HepG2 (cell line): ENCODE measurements around the gene METTL13. TPM values are rescaled to one million over a fixed set of nuclear protein-coding genes. Genes with fewer than 3 reads are reported as not detected.
A peak's percentile ranks its signal among the peaks of the same experiment; 100 is the strongest.

ENCODE experiments used
- ATAC-seq: fragments of 200-7000 bp; cut with Tn5 transposase; 3 replicates; pipeline ENCODE4 v1.9.1; 2020; ENCODE audit warnings: mild to moderate bottlenecking, moderate library complexity
- BruUV-seq: library from RNA; stranded (reverse); fragments of 400-500 nt; replicated peaks from 2 replicates; lab custom pipeline; 2021; lab: Mats Ljungman, UMichigan
- CTCF ChIA-PET: fragments of 300-600 bp; formaldehyde crosslinking; extraction: SDS; loops from one replicate; lab custom pipeline; 2021; ENCODE audit warnings: low total read pairs, inconsistent platforms, low intra/inter-chr PET ratio; lab: Yijun Ruan, JAX
- POLR2A ChIA-PET: fragments of 350-600 bp; sonication (Branson Sonifier 250); formaldehyde crosslinking; loops from one replicate; lab custom pipeline; 2020; ENCODE audit warnings: antibody characterized with exemption, inconsistent platforms; lab: Yijun Ruan, JAX
- DNase-seq: peaks from one replicate; pipeline ENCODE4 v3.0.0-alpha.2; 2015; ENCODE audit warnings: low spot score
- FAIRE-seq: peaks from 3 replicates; lab custom pipeline; 2011; peaks lifted over from hg19 to GRCh38; lab: Jason Lieb, UNC
- H2AFZ ChIP-seq: one replicate; pipeline ENCODE4 v1.6.1; 2011; ENCODE audit warnings: low read length, inconsistent platforms
- H3K27ac ChIP-seq: fragments of 300-600 bp; 3 replicates; pipeline ENCODE4 v1.8.0; 2011; ENCODE audit warnings: mixed run types, mild to moderate bottlenecking, mixed read lengths, low read length, inconsistent platforms; ENCODE audit not compliant: insufficient read depth; ENCODE audit errors: extremely low read length
- H3K27me3 ChIP-seq, 2 experiments: fragments of 200-600 bp in 1 of 2; 2 replicates in 1 of 2; 3 replicates in 1 of 2; pipeline versions ENCODE4 v1.6.0 to v1.8.0; 2011; ENCODE audit warnings: low read length in 2 of 2, mild to moderate bottlenecking in 2 of 2, moderate library complexity in 2 of 2, inconsistent platforms in 1 of 2; ENCODE audit not compliant: insufficient read depth in 2 of 2, control insufficient read depth in 1 of 2
- H3K36me3 ChIP-seq, 2 experiments: fragments of 200-600 bp in 1 of 2; replicated peaks in 1 of 2; 2 replicates in 1 of 2; 3 replicates in 1 of 2; pipeline versions ENCODE4 v1.5.1 to v1.8.0; 2011; ENCODE audit warnings: low read length in 2 of 2, inconsistent platforms in 1 of 2; ENCODE audit not compliant: insufficient read depth in 2 of 2, control insufficient read depth in 1 of 2
- H3K4me1 ChIP-seq: 2 replicates; pipeline ENCODE4 v1.5.1; 2012; ENCODE audit warnings: low read length, inconsistent platforms; ENCODE audit not compliant: insufficient read depth
- H3K4me2 ChIP-seq: 2 replicates; pipeline ENCODE4 v1.6.0; 2011; ENCODE audit warnings: low read depth, low read length, inconsistent platforms
- H3K4me3 ChIP-seq, 3 experiments: fragments of 200-600 bp in 1 of 3; sonication (generic), shearing (Covaris generic) in 1 of 3; replicated peaks in 1 of 3; 2 replicates each; pipeline ENCODE4 v1.5.1; 2011 to 2016; ENCODE audit warnings: low read length in 3 of 3, inconsistent platforms in 2 of 3, low read depth in 2 of 3, mild to moderate bottlenecking in 2 of 3, control low read depth in 1 of 3, mixed read lengths in 1 of 3; ENCODE audit not compliant: insufficient read depth in 1 of 3
- H3K79me2 ChIP-seq: one replicate; pipeline ENCODE4 v1.6.1; 2011; ENCODE audit warnings: low read length, inconsistent platforms; ENCODE audit not compliant: insufficient read depth
- H3K9ac ChIP-seq: 2 replicates; pipeline ENCODE4 v1.6.0; 2011; ENCODE audit warnings: mild to moderate bottlenecking, low read depth, low read length, inconsistent platforms; ENCODE audit not compliant: insufficient read depth
- H3K9me3 ChIP-seq: 2 replicates; pipeline ENCODE4 v1.5.1; 2012; ENCODE audit warnings: mild to moderate bottlenecking, low read length
- H4K20me1 ChIP-seq: 2 replicates; pipeline ENCODE4 v1.6.0; 2011; ENCODE audit warnings: inconsistent platforms, mild to moderate bottlenecking, low read length, moderate library complexity; ENCODE audit not compliant: insufficient read depth
- CAMTA2 ChIP-seq: sonication (generic); formaldehyde crosslinking; IDR thresholded peaks from 2 replicates; pipeline ENCODE4 v1.4.0; 2020; ENCODE audit warnings: mild to moderate bottlenecking, missing genetic modification reagents, borderline replicate concordance
- CBX1 ChIP-seq: IDR thresholded peaks from one replicate; pipeline ENCODE4 v1.6.1; 2016; ENCODE audit warnings: antibody characterized with exemption, low read depth
- CENPX ChIP-seq: sonication (generic); formaldehyde crosslinking; IDR thresholded peaks from 2 replicates; pipeline ENCODE4 v1.9.0; 2021; ENCODE audit warnings: mild to moderate bottlenecking, missing genetic modification reagents, moderate library complexity
- CREBL2 ChIP-seq: sonication (generic); formaldehyde crosslinking; IDR thresholded peaks from 2 replicates; pipeline ENCODE4 v1.8.1; 2023; ENCODE audit warnings: missing genetic modification reagents, mild to moderate bottlenecking, borderline replicate concordance
- ONECUT2 ChIP-seq: sonication (generic); formaldehyde crosslinking; IDR thresholded peaks from 2 replicates; pipeline ENCODE4 v1.4.0; 2020; ENCODE audit warnings: missing genetic modification reagents
- SALL2 ChIP-seq: sonication (generic); formaldehyde crosslinking; IDR thresholded peaks from 2 replicates; pipeline ENCODE4 v1.8.1; 2023; ENCODE audit warnings: mild to moderate bottlenecking, missing genetic modification reagents, inconsistent platforms
- SNAI1 ChIP-seq: sonication (generic); formaldehyde crosslinking; IDR thresholded peaks from 2 replicates; pipeline ENCODE4 v1.5.0; 2020; ENCODE audit warnings: mild to moderate bottlenecking, missing genetic modification reagents, borderline replicate concordance
- ZHX1 ChIP-seq: sonication (generic); formaldehyde crosslinking; IDR thresholded peaks from 2 replicates; pipeline ENCODE4 v1.8.1; 2022; ENCODE audit warnings: low read depth, mild to moderate bottlenecking, missing genetic modification reagents
- ZNF10 ChIP-seq: sonication (generic); formaldehyde crosslinking; IDR thresholded peaks from 2 replicates; pipeline ENCODE4 v1.4.0; 2020; ENCODE audit warnings: mild to moderate bottlenecking, low read depth, missing genetic modification reagents, borderline replicate concordance
- ZNF780A ChIP-seq: sonication (generic); formaldehyde crosslinking; IDR thresholded peaks from 2 replicates; pipeline ENCODE4 v1.8.0; 2022; ENCODE audit warnings: mild to moderate bottlenecking, missing genetic modification reagents, moderate library complexity
- ZNF800 ChIP-seq: sonication (generic); formaldehyde crosslinking; IDR thresholded peaks from 2 replicates; pipeline ENCODE4 v1.4.0; 2020; ENCODE audit warnings: missing genetic modification reagents
- WGBS: methylation state at CpG from one replicate; pipeline ENCODE4 v1.1.6; 2017; ENCODE audit warnings: low lambda C conversion rate; 5-methylcytosine and 5-hydroxymethylcytosine counted together
- in situ Hi-C: cut with HindIII; loops from 2 replicates; pipeline ENCODE4 v1.10.0; 2017; ENCODE audit warnings: low pct_unique_long_range_greater_than_20kb; ENCODE audit not compliant: extremely low pct_ligation_motif_present
- intact Hi-C: fragments of 100-400 bp; cut with micrococcal nuclease; formaldehyde crosslinking; loops from one replicate; pipeline ENCODE4 v1.10.0; 2022; ENCODE audit not compliant: unreplicated experiment
- polyA plus RNA-seq, 8 experiments: library from polyadenylated mRNA; depleted of rRNA in 3 of 8; stranded (reverse) in 7 of 8; unstranded in 1 of 8; fragments of >200 nt; fragmentation: Illumina TruSeq in 4 of 8; extraction: Trizol in 4 of 8; gene quantifications; 2 replicates each; pipeline versions ENCODE4 v1.2.1 to v1.2.3, GENCODE V29; 2011 to 2016; ENCODE audit warnings: low read depth in 4 of 8, missing spikeins in 1 of 8, mixed read lengths in 1 of 8; ENCODE audit not compliant: insufficient read depth in 1 of 8
- total RNA-seq, 5 experiments: library from RNA; depleted of rRNA; stranded (reverse); fragments of >200 nt; fragmentation: Illumina TruSeq; extraction: Trizol; gene quantifications; 2 replicates each; pipeline ENCODE4 v1.2.3, GENCODE V29; 2016; ENCODE audit warnings: low read depth in 1 of 5

METTL13 gene
- total and polyA plus RNA-seq, 2 of the 13 experiments (the other 11 are each of a cell fraction or from before 2014, with no cell fraction given), result 18.6 to 22.8 TPM

- Histone ChIP-seq H3K9me3 (no peaks in the 10 kb centered on the region), H3K4me2 (peak overlapping the region; percentile 83), H4K20me1 (no peaks in the 10 kb centered on the region), H3K36me3 (no peaks in the 10 kb centered on the region), H3K4me3 (peak overlapping the region; percentile 78 to 88 (median 86)), H3K79me2 (no peaks in the 10 kb centered on the region), H3K27ac (peak overlapping the region; percentile 72), H3K4me1 (peaks cover 23% of the 10 kb centered on the region), H2AFZ (peak overlapping the region; percentile 78), H3K9ac (peak overlapping the region; percentile 69), H3K27me3 (no peaks in the 10 kb centered on the region)
- in situ Hi-C loops (no loop called here), intact Hi-C loops (loop anchor here (1.0 to 2.0 kb wide), 3 partner anchors 39 to 258 kb away; partner anchors contain the start of genes METTL13 and PRRC2C)
- BruUV-seq, result TSS peak; percentile 91
- 1% methylated on average over 14 of the region's 14 CpGs for WGBS
- POLR2A ChIA-PET, result interaction anchor here (1.1 to 3.6 kb wide), 3 partner anchors 11 to 98 kb away, joined by 3 to 20 read pairs (median 4); partner anchors contain the start of gene METTL13
- TF ChIP-seq CREBL2 (CRISPR knock-in tag) (0 out of 2 replicates have a peak, but pooled peaks have one; percentile 4), ZNF10 (CRISPR knock-in tag) (no peak)
- DNase-seq (no peak), ATAC-seq (peak; percentile 58), FAIRE-seq (no peak)
- CTCF ChIA-PET, result interaction anchor here (0.9 kb wide), 1 partner anchor 98 kb away, joined by 3 read pairs; no protein-coding TSS in a partner anchor
These were observed 38.9 kb upstream of the METTL13 start for GRCh38 chr1:171742577-171742922.

- no peaks in the 10 kb centered on the region for H3K36me3 ChIP-seq
- BruUV-seq, result no TSS peak
- H3K9me3 ChIP-seq, result no peaks in the 10 kb centered on the region
- H3K4me3 ChIP-seq, result peak overlapping the region; percentile 78 to 88 (median 86)
- DNase-seq, result no peak
- no peak overlapping the region for H2AFZ ChIP-seq
- in situ Hi-C loops (no loop called here), intact Hi-C loops (loop anchor here (2.0 kb wide), 1 partner anchor 258 kb away; the partner anchor contains the start of gene PRRC2C)
- CTCF ChIA-PET, result no interaction called here
- peak overlapping the region; percentile 69; the same call in 1 of the 2 replicates for H3K9ac ChIP-seq
- peaks cover 23% of the 10 kb centered on the region for H3K4me1 ChIP-seq
- POLR2A ChIA-PET, result interaction anchor here (1.1 to 3.6 kb wide), 2 partner anchors 11 to 38 kb away, joined by 3 to 20 read pairs; partner anchors contain the start of gene METTL13
- FAIRE-seq, result no peak
- no peaks in the 10 kb centered on the region for H4K20me1 ChIP-seq
- peak overlapping the region; percentile 83 for H3K4me2 ChIP-seq
- H3K27me3 ChIP-seq, result no peaks in the 10 kb centered on the region
- WGBS, result 14% methylated on average over 8 of the region's 8 CpGs
- H3K79me2 ChIP-seq, result no peaks in the 10 kb centered on the region
- no peak overlapping the region for H3K27ac ChIP-seq
- ATAC-seq, result no peak
- TF ChIP-seq ZHX1 (no peak), CBX1 (no peak), ONECUT2 (CRISPR knock-in tag) (no peak), SNAI1 (CRISPR knock-in tag) (no peak), CAMTA2 (CRISPR knock-in tag) (no peak), ZNF780A (CRISPR knock-in tag) (no peak), CENPX (no peak), SALL2 (no peak), ZNF800 (CRISPR knock-in tag) (no peak)
These were observed 38.2 kb upstream of the METTL13 start for GRCh38 chr1:171743081-171743870.
